Esophagus muscularis mucosa (tissue), 4 donors: ENCODE measurements around the gene MAGI1. TPM values are rescaled to one million over a fixed set of nuclear protein-coding genes. Genes with fewer than 3 reads are reported as not detected.

ENCODE experiments used
- DNase-seq: peaks from one replicate; pipeline ENCODE4 v3.0.0-alpha.2; 2017; ENCODE audit errors: extremely low spot score
- H3K27ac ChIP-seq, 4 donors: fragments of 200-600 bp; sonication (generic); replicated peaks in 1 of 4; 1 replicate in 3 of 4; 2 replicates in 1 of 4; pipeline ENCODE4 v1.5.1; 2016 to 2019; ENCODE audit warnings: mild to moderate bottlenecking in 1 of 4
- H3K27me3 ChIP-seq, 4 donors: fragments of 200-600 bp; sonication (generic); one replicate each; pipeline versions ENCODE4 v1.5.1 to v1.6.0; 2016 to 2019
- H3K36me3 ChIP-seq, 4 donors: fragments of 200-600 bp; sonication (generic); one replicate each; pipeline ENCODE4 v1.5.1; 2016 to 2019
- H3K4me1 ChIP-seq, 4 donors: fragments of 200-600 bp; sonication (generic); one replicate each; pipeline ENCODE4 v1.5.1; 2016 to 2019
- H3K4me3 ChIP-seq, 4 donors: fragments of 200-600 bp; sonication (generic); 1 replicate in 2 of 4; 2 replicates in 2 of 4; pipeline ENCODE4 v1.5.1; 2016 to 2019; ENCODE audit warnings: mild to moderate bottlenecking in 4 of 4, moderate library complexity in 1 of 4
- H3K9me3 ChIP-seq, 4 donors: fragments of 200-600 bp; sonication (generic); 1 replicate in 3 of 4; 2 replicates in 1 of 4; pipeline ENCODE4 v1.5.1; 2016 to 2019
- CTCF ChIP-seq, 3 experiments: fragments of 200-600 bp in 2 of 3; fragments of 450-650 bp in 1 of 3; sonication (generic) in 2 of 3; IDR thresholded peaks; one replicate each; pipeline ENCODE4 v1.5.1; 2017 to 2019; ENCODE audit warnings: antibody characterized with exemption in 3 of 3, mild to moderate bottlenecking in 2 of 3, moderate library complexity in 1 of 3
- EP300 ChIP-seq: sonication (generic); formaldehyde crosslinking; IDR thresholded peaks from one replicate; pipeline ENCODE4 v1.6.1; 2017; ENCODE audit warnings: antibody characterized with exemption
- POLR2A ChIP-seq: fragments of 450-650 bp; IDR thresholded peaks from one replicate; pipeline ENCODE4 v1.6.1; 2017; ENCODE audit warnings: antibody characterized with exemption, moderate library complexity, mild to moderate bottlenecking, low read depth
- POLR2AphosphoS5 ChIP-seq, 2 donors: sonication (generic); formaldehyde crosslinking; IDR thresholded peaks; one replicate each; pipeline ENCODE4 v1.6.1; 2017; ENCODE audit warnings: antibody characterized with exemption in 2 of 2
- WGBS: methylation state at CpG from one replicate; pipeline ENCODE4 v1.1.5; 2018; 5-methylcytosine and 5-hydroxymethylcytosine counted together
- intact Hi-C: fragments of 100-400 bp; cut with DNase I; formaldehyde crosslinking; loops from one replicate; pipeline ENCODE4 v1.15.1; 2023
- total RNA-seq, 4 donors: library from RNA; depleted of rRNA; stranded (reverse); fragments of >200 nt; gene quantifications; one replicate each; pipeline versions ENCODE4 v1.1.0 to v1.2.1, GENCODE V29; 2016

The MAGI1 gene
- total RNA-seq, 4 donors from 2014 or later = 17.1 to 35.1 (median 25.2) TPM

- Histone ChIP-seq H3K36me3 (no peaks in the 10 kb centered on the region), H3K4me3 (no peak overlapping the region), H3K4me1 (peaks cover 42 to 46% (median 44%) of the 10 kb centered on the region in 4 donors), H3K9me3 (no peaks in the 10 kb centered on the region), H3K27me3 (no peaks in the 10 kb centered on the region), H3K27ac (no peak overlapping the region)
- DNase-seq = no peak
- intact Hi-C loops = no loop called here
- TF ChIP-seq POLR2AphosphoS5 (IDR thresholded peaks at IDR 0.05) (no peak), POLR2A (no peak), CTCF (IDR thresholded peaks at IDR 0.05) (no peak), EP300 (no peak)
- 86% methylated on average over 4 of the region's 4 CpGs for WGBS
Measured at GRCh38 chr3:65481085-65481484, 557.6 kb downstream of the MAGI1 start.

GRCh38 chr3:65479990-65480389 is 558.7 kb downstream of the MAGI1 start:
- 79% methylated on average over 3 of the region's 3 CpGs for WGBS
- intact Hi-C loops = no loop called here
- H3K4me1 ChIP-seq = peaks cover 31 to 35% (median 33%) of the 10 kb centered on the region in 4 donors

GRCh38 chr3:65478551-65479500 is 559.9 kb downstream of the MAGI1 start:
- 84% methylated on average over 13 of the region's 13 CpGs for WGBS
- no peak overlapping the region for H3K4me3 ChIP-seq
- no peak for TF ChIP-seq EP300
- no peak for TF ChIP-seq POLR2A
- no peak for TF ChIP-seq CTCF (IDR thresholded peaks at IDR 0.05)
- no peak for TF ChIP-seq POLR2AphosphoS5 (IDR thresholded peaks at IDR 0.05)
- H3K27me3 ChIP-seq = no peaks in the 10 kb centered on the region
- H3K4me1 ChIP-seq = peaks cover 19 to 23% (median 21%) of the 10 kb centered on the region in 4 donors
- H3K9me3 ChIP-seq = no peaks in the 10 kb centered on the region
- intact Hi-C loops = no loop called here
- DNase-seq = no peak
- no peak overlapping the region for H3K27ac ChIP-seq
- no peaks in the 10 kb centered on the region for H3K36me3 ChIP-seq

More at GRCh38 chr3:65479990-65480389, 558.7 kb downstream of the MAGI1 start:
- DNase-seq = no peak
- no peak overlapping the region for H3K27ac ChIP-seq
- TF ChIP-seq POLR2AphosphoS5 (IDR thresholded peaks at IDR 0.05) = no peak
- H3K36me3 ChIP-seq = no peaks in the 10 kb centered on the region
- no peaks in the 10 kb centered on the region for H3K9me3 ChIP-seq
- H3K27me3 ChIP-seq = no peaks in the 10 kb centered on the region
- no peak overlapping the region for H3K4me3 ChIP-seq

GRCh38 chr3:65473736-65474135 is 565.0 kb downstream of the MAGI1 start:
- Histone ChIP-seq H3K27me3 (no peaks in the 10 kb centered on the region), H3K27ac (no peak overlapping the region), H3K36me3 (no peaks in the 10 kb centered on the region), H3K4me1 (no peaks in the 10 kb centered on the region), H3K9me3 (no peaks in the 10 kb centered on the region), H3K4me3 (no peak overlapping the region)
- DNase-seq = no peak
- 55% methylated on average over 3 of the region's 3 CpGs for WGBS
- TF ChIP-seq POLR2AphosphoS5 (IDR thresholded peaks at IDR 0.05) = no peak
- TF ChIP-seq CTCF (IDR thresholded peaks at IDR 0.05) = no peak
- TF ChIP-seq EP300 = no peak
- no peak for TF ChIP-seq POLR2A
- intact Hi-C loops = no loop called here

- Histone ChIP-seq H3K27me3 (no peaks in the 10 kb centered on the region), H3K9me3 (no peaks in the 10 kb centered on the region), H3K27ac (no peak overlapping the region), H3K36me3 (no peaks in the 10 kb centered on the region), H3K4me3 (no peak overlapping the region), H3K4me1 (no peaks in the 10 kb centered on the region)
- DNase-seq = no peak
- TF ChIP-seq EP300 = no peak
- no peak for TF ChIP-seq POLR2AphosphoS5 (IDR thresholded peaks at IDR 0.05)
- no peak for TF ChIP-seq CTCF (IDR thresholded peaks at IDR 0.05)
- no peak for TF ChIP-seq POLR2A
- WGBS = 83% methylated on average over 3 of the region's 3 CpGs
- intact Hi-C loops = no loop called here
Measured at GRCh38 chr3:65472501-65472900, 566.2 kb downstream of the MAGI1 start.
